MG63 (cell line): Measurements from ENCODE around the gene LGALS8. TPM values are rescaled to one million over a fixed set of nuclear protein-coding genes. Genes with fewer than 3 reads are reported as not detected.
A peak's percentile ranks its signal among the peaks of the same experiment; 100 is the strongest.

ENCODE experiments used
- DNase-seq: peaks from one replicate; pipeline ENCODE4 v3.0.0-alpha.2; 2020
- H3K27me3 ChIP-seq: fragments of 250-450 bp; sonication (Bioruptor Pico); 2 replicates; pipeline ENCODE4 v1.5.1; 2020; ENCODE audit warnings: mild to moderate bottlenecking, moderate library complexity
- H3K36me3 ChIP-seq: fragments of 250-450 bp; sonication (Bioruptor Pico); 2 replicates; pipeline ENCODE4 v1.5.1; 2020; ENCODE audit warnings: mild to moderate bottlenecking, moderate library complexity
- H3K4me3 ChIP-seq: fragments of 250-450 bp; sonication (Bioruptor Pico); 2 replicates; pipeline ENCODE4 v1.5.1; 2020; ENCODE audit warnings: mild to moderate bottlenecking, moderate library complexity
- H3K9me3 ChIP-seq: fragments of 250-450 bp; sonication (Bioruptor Pico); 2 replicates; pipeline ENCODE4 v1.5.1; 2020; ENCODE audit warnings: mild to moderate bottlenecking, moderate library complexity
- total RNA-seq: library from RNA; depleted of rRNA; stranded (reverse); fragments of >200 nt; shearing (Covaris generic); gene quantifications from 2 replicates; pipeline ENCODE4 v1.2.3, GENCODE V29; 2014; ENCODE audit warnings: low replicate concordance

LGALS8 gene
- total RNA-seq, 1 experiment from 2014 or later: 22.8 TPM

- DNase-seq: no peak
- no peaks in the 10 kb centered on the region for H3K27me3 ChIP-seq
- peaks cover 12% of the 10 kb centered on the region for H3K36me3 ChIP-seq
- no peaks in the 10 kb centered on the region for H3K9me3 ChIP-seq
- H3K4me3 ChIP-seq: peak overlapping the region; percentile 93
These were observed 1.1 kb downstream of the LGALS8 start for GRCh38 chr1:236524895-236525184.

- Histone ChIP-seq H3K27me3 (no peaks in the 10 kb centered on the region), H3K36me3 (peaks cover 12% of the 10 kb centered on the region), H3K9me3 (no peaks in the 10 kb centered on the region)
These were observed 2.3 kb downstream of the LGALS8 start for GRCh38 chr1:236526079-236526478.

GRCh38 chr1:236530286-236530685 lies 6.5 kb downstream of the LGALS8 start:
- H3K27me3 ChIP-seq: no peaks in the 10 kb centered on the region
- DNase-seq: no peak
- H3K9me3 ChIP-seq: no peaks in the 10 kb centered on the region
- H3K4me3 ChIP-seq: no peak overlapping the region
- H3K36me3 ChIP-seq: peaks cover 15% of the 10 kb centered on the region

More at GRCh38 chr1:236526079-236526478, 2.3 kb downstream of the LGALS8 start:
- H3K4me3 ChIP-seq: no peak overlapping the region
- DNase-seq: no peak

GRCh38 chr1:236530959-236531358 lies 7.2 kb downstream of the LGALS8 start:
- no peak for DNase-seq
- H3K36me3 ChIP-seq: peaks cover 13% of the 10 kb centered on the region
- H3K9me3 ChIP-seq: no peaks in the 10 kb centered on the region
- no peak overlapping the region for H3K4me3 ChIP-seq
- no peaks in the 10 kb centered on the region for H3K27me3 ChIP-seq

- H3K4me3 ChIP-seq: no peak overlapping the region
- DNase-seq: no peak
- no peaks in the 10 kb centered on the region for H3K27me3 ChIP-seq
- no peaks in the 10 kb centered on the region for H3K9me3 ChIP-seq
- peaks cover 3% of the 10 kb centered on the region; the same call in 1 of the 2 replicates for H3K36me3 ChIP-seq
These were observed 9.1 kb downstream of the LGALS8 start for GRCh38 chr1:236532850-236533249.

GRCh38 chr1:236534151-236534651 lies 10.4 kb downstream of the LGALS8 start:
- H3K9me3 ChIP-seq: no peaks in the 10 kb centered on the region
- H3K27me3 ChIP-seq: no peaks in the 10 kb centered on the region
- H3K4me3 ChIP-seq: no peak overlapping the region
- DNase-seq: no peak
- H3K36me3 ChIP-seq: peaks cover 10% of the 10 kb centered on the region; the same call in 1 of the 2 replicates

- Histone ChIP-seq H3K4me3 (no peak overlapping the region), H3K27me3 (no peaks in the 10 kb centered on the region), H3K9me3 (no peaks in the 10 kb centered on the region), H3K36me3 (peaks cover 10% of the 10 kb centered on the region; the same call in 1 of the 2 replicates)
- DNase-seq: no peak
These were observed 11.4 kb downstream of the LGALS8 start for GRCh38 chr1:236535190-236535589.

- H3K36me3 ChIP-seq: peaks cover 13% of the 10 kb centered on the region
- no peaks in the 10 kb centered on the region for H3K27me3 ChIP-seq
- no peak for DNase-seq
- H3K4me3 ChIP-seq: no peak overlapping the region
- H3K9me3 ChIP-seq: no peaks in the 10 kb centered on the region
These were observed 11.9 kb downstream of the LGALS8 start for GRCh38 chr1:236535662-236536161.

GRCh38 chr1:236536540-236536939 lies 12.8 kb downstream of the LGALS8 start:
- DNase-seq: no peak
- Histone ChIP-seq H3K36me3 (peaks cover 19% of the 10 kb centered on the region), H3K27me3 (no peaks in the 10 kb centered on the region), H3K9me3 (no peaks in the 10 kb centered on the region), H3K4me3 (no peak overlapping the region)

GRCh38 chr1:236540813-236541465 lies 17.2 kb downstream of the LGALS8 start:
- H3K27me3 ChIP-seq: no peaks in the 10 kb centered on the region
- no peak overlapping the region for H3K4me3 ChIP-seq
- no peaks in the 10 kb centered on the region for H3K9me3 ChIP-seq
- H3K36me3 ChIP-seq: peaks cover 58% of the 10 kb centered on the region
- no peak for DNase-seq

- Histone ChIP-seq H3K27me3 (no peaks in the 10 kb centered on the region), H3K36me3 (peaks cover 66% of the 10 kb centered on the region), H3K4me3 (no peak overlapping the region), H3K9me3 (no peaks in the 10 kb centered on the region)
- DNase-seq: no peak
These were observed 17.9 kb downstream of the LGALS8 start for GRCh38 chr1:236541710-236542109.

- H3K9me3 ChIP-seq: no peaks in the 10 kb centered on the region
- H3K4me3 ChIP-seq: no peak overlapping the region
- H3K36me3 ChIP-seq: peaks cover 81% of the 10 kb centered on the region
- no peaks in the 10 kb centered on the region for H3K27me3 ChIP-seq
- DNase-seq: no peak
These were observed 19.4 kb downstream of the LGALS8 start for GRCh38 chr1:236543065-236543669.

- DNase-seq: no peak
- H3K36me3 ChIP-seq: peaks cover 96% of the 10 kb centered on the region
- H3K27me3 ChIP-seq: no peaks in the 10 kb centered on the region
- H3K4me3 ChIP-seq: no peak overlapping the region
- H3K9me3 ChIP-seq: no peaks in the 10 kb centered on the region
These were observed 21.9 kb downstream of the LGALS8 start for GRCh38 chr1:236545621-236546169.

- Histone ChIP-seq H3K27me3 (no peaks in the 10 kb centered on the region), H3K9me3 (no peaks in the 10 kb centered on the region)
These were observed 24.7 kb downstream of the LGALS8 start for GRCh38 chr1:236548452-236548851.

GRCh38 chr1:236550961-236551851 lies 27.4 kb downstream of the LGALS8 start:
- peaks cover 100% of the 10 kb centered on the region for H3K36me3 ChIP-seq
- H3K4me3 ChIP-seq: no peak overlapping the region
- no peaks in the 10 kb centered on the region for H3K27me3 ChIP-seq
- DNase-seq: no peak
- H3K9me3 ChIP-seq: no peaks in the 10 kb centered on the region

More at GRCh38 chr1:236548452-236548851, 24.7 kb downstream of the LGALS8 start:
- Histone ChIP-seq H3K36me3 (peaks cover 100% of the 10 kb centered on the region), H3K4me3 (no peak overlapping the region)
- no peak for DNase-seq

GRCh38 chr1:236552096-236552495 lies 28.3 kb downstream of the LGALS8 start:
- Histone ChIP-seq H3K27me3 (no peaks in the 10 kb centered on the region), H3K9me3 (no peaks in the 10 kb centered on the region), H3K36me3 (peaks cover 100% of the 10 kb centered on the region), H3K4me3 (no peak overlapping the region)
- DNase-seq: no peak

GRCh38 chr1:236552901-236553300 lies 29.1 kb downstream of the LGALS8 start:
- Histone ChIP-seq H3K9me3 (no peaks in the 10 kb centered on the region), H3K4me3 (no peak overlapping the region), H3K27me3 (no peaks in the 10 kb centered on the region), H3K36me3 (peaks cover 100% of the 10 kb centered on the region)
- DNase-seq: no peak
